NB4 (cell line): ENCODE measurements around the gene CCDC177.

ENCODE experiments used
- DNase-seq: peaks from one replicate; pipeline ENCODE4 v3.0.0; 2010; ENCODE audit warnings: low read depth
- H3K4me3 ChIP-seq: one replicate; pipeline ENCODE4 v1.5.1; 2011; ENCODE audit warnings: mild to moderate bottlenecking, low read depth, low read length, moderate library complexity
- MAX ChIP-seq: IDR thresholded peaks from 2 replicates; pipeline ENCODE4 v1.6.1; 2011; ENCODE audit warnings: low read depth, low read length
- MYC ChIP-seq: IDR thresholded peaks from 2 replicates; pipeline ENCODE4 v1.6.1; 2011; ENCODE audit warnings: low read depth, low read length
- POLR2A ChIP-seq: IDR thresholded peaks from 2 replicates; pipeline ENCODE4 v1.6.1; 2011; ENCODE audit warnings: mild to moderate bottlenecking; ENCODE audit not compliant: insufficient read length; ENCODE audit errors: extremely low read depth
- TF ChIP-seq, protein P1 (sequence below): IDR thresholded peaks from one replicate; pipeline ENCODE4 v1.5.1; 2012; ENCODE audit warnings: low read depth, low read length

The CCDC177 gene

GRCh38 chr14:69542311-69542710 is 32.4 kb downstream of the CCDC177 start:
- H3K4me3 ChIP-seq: no peak overlapping the region
- TF ChIP-seq MAX (no peak), POLR2A (no peak), MYC (no peak)
- TF ChIP-seq, protein P1, sequence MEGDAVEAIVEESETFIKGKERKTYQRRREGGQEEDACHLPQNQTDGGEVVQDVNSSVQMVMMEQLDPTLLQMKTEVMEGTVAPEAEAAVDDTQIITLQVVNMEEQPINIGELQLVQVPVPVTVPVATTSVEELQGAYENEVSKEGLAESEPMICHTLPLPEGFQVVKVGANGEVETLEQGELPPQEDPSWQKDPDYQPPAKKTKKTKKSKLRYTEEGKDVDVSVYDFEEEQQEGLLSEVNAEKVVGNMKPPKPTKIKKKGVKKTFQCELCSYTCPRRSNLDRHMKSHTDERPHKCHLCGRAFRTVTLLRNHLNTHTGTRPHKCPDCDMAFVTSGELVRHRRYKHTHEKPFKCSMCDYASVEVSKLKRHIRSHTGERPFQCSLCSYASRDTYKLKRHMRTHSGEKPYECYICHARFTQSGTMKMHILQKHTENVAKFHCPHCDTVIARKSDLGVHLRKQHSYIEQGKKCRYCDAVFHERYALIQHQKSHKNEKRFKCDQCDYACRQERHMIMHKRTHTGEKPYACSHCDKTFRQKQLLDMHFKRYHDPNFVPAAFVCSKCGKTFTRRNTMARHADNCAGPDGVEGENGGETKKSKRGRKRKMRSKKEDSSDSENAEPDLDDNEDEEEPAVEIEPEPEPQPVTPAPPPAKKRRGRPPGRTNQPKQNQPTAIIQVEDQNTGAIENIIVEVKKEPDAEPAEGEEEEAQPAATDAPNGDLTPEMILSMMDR: no peak
- DNase-seq: no peak

DNA sequence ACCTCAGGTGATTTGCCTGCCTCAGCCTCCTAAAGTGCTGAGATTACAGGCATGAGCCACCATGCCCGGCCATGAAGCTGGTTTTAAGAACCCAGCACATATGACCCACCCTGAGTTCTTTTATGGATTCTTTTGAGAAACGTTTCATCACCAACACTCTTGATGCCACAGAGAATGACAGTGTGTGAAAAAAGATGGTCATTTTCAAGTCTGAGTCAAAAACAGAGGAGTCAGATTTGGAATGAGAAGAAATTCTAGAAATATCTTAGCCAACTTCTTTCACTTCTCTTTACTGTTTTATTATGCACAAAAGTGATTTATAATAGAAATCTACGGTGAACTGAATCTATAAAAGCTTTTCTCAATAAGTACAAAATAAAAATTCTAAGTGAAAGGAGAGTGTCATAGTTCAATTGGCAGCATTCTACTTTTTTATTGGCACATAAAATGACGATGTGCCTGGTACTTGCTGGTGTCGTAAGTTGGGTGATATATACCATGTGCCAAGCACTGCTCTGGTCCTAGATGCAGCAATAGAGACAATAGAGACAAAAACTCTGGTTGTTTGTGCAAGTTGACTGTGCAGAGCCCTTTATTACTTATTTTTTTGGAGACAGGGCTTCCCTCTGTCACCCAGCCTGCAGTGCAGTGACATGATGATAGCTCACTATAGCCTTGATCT is 33.9 kb downstream of the CCDC177 start:
- DNase-seq: no peak

GRCh38 chr14:69539631-69540410 is 34.9 kb downstream of the CCDC177 start:
- no peak overlapping the region for H3K4me3 ChIP-seq
- TF ChIP-seq MYC: no peak
- TF ChIP-seq MAX: no peak
- TF ChIP-seq, protein P1: no peak
- TF ChIP-seq POLR2A: no peak
- peak; percentile 42 for DNase-seq

More for the DNA sequence above, 33.9 kb downstream of the CCDC177 start:
- H3K4me3 ChIP-seq: no peak overlapping the region
- TF ChIP-seq MAX: no peak
- no peak for TF ChIP-seq POLR2A
- TF ChIP-seq, protein P1: no peak
- TF ChIP-seq MYC: no peak

GRCh38 chr14:69538766-69539165 is 35.9 kb downstream of the CCDC177 start:
- TF ChIP-seq POLR2A (no peak), MYC (no peak), MAX (no peak)
- TF ChIP-seq, protein P1: no peak
- H3K4me3 ChIP-seq: no peak overlapping the region
- no peak for DNase-seq

- H3K4me3 ChIP-seq: no peak overlapping the region
- no peak for TF ChIP-seq MYC
- TF ChIP-seq, protein P1: no peak
- no peak for TF ChIP-seq MAX
- no peak for TF ChIP-seq POLR2A
- no peak for DNase-seq
Measured at GRCh38 chr14:69537900-69538299, 36.8 kb downstream of the CCDC177 start.
